HCT116 (cell line): ENCODE data around the gene ERCC6. TPM values are rescaled to one million over a fixed set of nuclear protein-coding genes. Genes with fewer than 3 reads are reported as not detected.

Source experiments
- ATAC-seq: fragments of 200-7000 bp; cut with Tn5 transposase; 2 replicates; pipeline ENCODE4 v1.9.1; 2020; ENCODE audit warnings: mild to moderate bottlenecking, moderate library complexity
- BruUV-seq: library from RNA; stranded (reverse); fragments of 400-500 nt; replicated peaks from 2 replicates; lab custom pipeline; 2021; lab: Mats Ljungman, UMichigan
- CTCF ChIA-PET: fragments of 300-600 bp; sonication (Branson Sonifier 250); formaldehyde crosslinking; loops from one replicate; lab custom pipeline; 2021; ENCODE audit warnings: antibody characterized with exemption; lab: Charles Lee
- POLR2A ChIA-PET: fragments of 300-600, 350-600 bp; sonication (Branson Sonifier 250); formaldehyde crosslinking; loops from one replicate; lab custom pipeline; 2021; ENCODE audit warnings: antibody characterized with exemption; lab: Charles Lee
- RAD21 ChIA-PET, 2 experiments: fragments of 300-600 bp; sonication (Branson Sonifier 250); formaldehyde crosslinking; loops; one replicate each; lab custom pipeline; 2023; ENCODE audit warnings: low total read pairs in 2 of 2; ENCODE audit not compliant: uncharacterized antibody in 2 of 2, unreplicated experiment in 2 of 2, low non-redundant PET in 1 of 2; lab: Charles Lee
- DNase-seq: peaks from one replicate; pipeline ENCODE4 v3.0.0-alpha.2; 2010; ENCODE audit warnings: low read depth, low spot score
- H2AFZ ChIP-seq: fragments of 200-600 bp; shearing (Covaris generic), sonication (generic); 2 replicates; pipeline ENCODE4 v1.6.1; 2017; ENCODE audit warnings: low read depth, mixed run types, mixed read lengths, antibody characterized with exemption, low read length; ENCODE audit not compliant: poor library complexity, severe bottlenecking
- H3K27ac ChIP-seq: 2 replicates; pipeline ENCODE4 v1.5.1; 2012; ENCODE audit warnings: low read depth, low read length
- H3K27me3 ChIP-seq: fragments of 200-600 bp; sonication (generic); 2 replicates; pipeline ENCODE4 v1.6.1; 2016; ENCODE audit warnings: mixed run types, low read length, mixed read lengths; ENCODE audit not compliant: insufficient read depth
- H3K36me3 ChIP-seq, 2 experiments: fragments of 200-500 bp in 1 of 2; fragments of 200-600 bp in 1 of 2; sonication (Bioruptor generic) in 1 of 2; sonication (generic) in 1 of 2; 2 replicates each; pipeline versions ENCODE4 v1.5.1 to v1.6.1; 2014 to 2016; ENCODE audit warnings: low read length in 2 of 2, inconsistent platforms in 1 of 2, mixed read lengths in 1 of 2, mixed run types in 1 of 2; ENCODE audit not compliant: insufficient read depth in 2 of 2, control insufficient read depth in 1 of 2
- H3K4me1 ChIP-seq, 2 experiments: fragments of 200-600 bp in 1 of 2; sonication (generic) in 1 of 2; 2 replicates each; pipeline versions ENCODE4 v1.5.1 to v1.6.1; 2012 to 2017; ENCODE audit warnings: low read length in 2 of 2, inconsistent platforms in 1 of 2, mild to moderate bottlenecking in 1 of 2, mixed read lengths in 1 of 2, mixed run types in 1 of 2, moderate library complexity in 1 of 2; ENCODE audit not compliant: insufficient read depth in 2 of 2, control insufficient read depth in 1 of 2
- H3K4me2 ChIP-seq: fragments of 200-600 bp; sonication (generic); 2 replicates; pipeline ENCODE4 v1.6.1; 2017; ENCODE audit warnings: mixed run types, low read length, mixed read lengths
- H3K4me3 ChIP-seq, 2 experiments: fragments of 200-600 bp in 1 of 2; sonication (generic) in 1 of 2; replicated peaks in 1 of 2; 2 replicates each; pipeline ENCODE4 v1.5.1; 2011 to 2016; ENCODE audit warnings: low read length in 2 of 2, control low read depth in 1 of 2, low read depth in 1 of 2, mild to moderate bottlenecking in 1 of 2, mixed read lengths in 1 of 2, mixed run types in 1 of 2
- H3K79me2 ChIP-seq: fragments of 200-600 bp; sonication (generic); 2 replicates; pipeline ENCODE4 v1.6.1; 2017; ENCODE audit warnings: mild to moderate bottlenecking, mixed run types, low read length, moderate library complexity, mixed read lengths; ENCODE audit not compliant: insufficient read depth
- H3K9ac ChIP-seq: fragments of 200-600 bp; sonication (generic); 2 replicates; pipeline ENCODE4 v1.6.1; 2016; ENCODE audit warnings: low read length, mixed read lengths
- H3K9me2 ChIP-seq: fragments of 200-600 bp; sonication (generic), shearing (Covaris generic); 2 replicates; pipeline ENCODE4 v1.6.1; 2017; ENCODE audit warnings: mixed run types, mild to moderate bottlenecking, moderate library complexity; ENCODE audit not compliant: insufficient read depth
- H3K9me3 ChIP-seq, 2 experiments: fragments of 200-500 bp in 1 of 2; fragments of 200-600 bp in 1 of 2; sonication (Bioruptor generic) in 1 of 2; sonication (generic) in 1 of 2; 2 replicates each; pipeline ENCODE4 v1.6.1; 2014 to 2017; ENCODE audit warnings: low read length in 2 of 2, mixed read lengths in 2 of 2, inconsistent platforms in 1 of 2, low read depth in 1 of 2, mild to moderate bottlenecking in 1 of 2, mixed run types in 1 of 2, moderate library complexity in 1 of 2; ENCODE audit not compliant: control insufficient read depth in 1 of 2, insufficient read depth in 1 of 2
- H4K20me1 ChIP-seq: fragments of 200-600 bp; sonication (generic), shearing (Covaris generic); 2 replicates; pipeline ENCODE4 v1.6.1; 2017; ENCODE audit warnings: mixed run types, mild to moderate bottlenecking, moderate library complexity; ENCODE audit not compliant: insufficient read depth
- CBX3 ChIP-seq: IDR thresholded peaks from 2 replicates; pipeline ENCODE4 v1.6.1; 2012; ENCODE audit warnings: low read depth
- ELF1 ChIP-seq: IDR thresholded peaks from 2 replicates; pipeline ENCODE4 v1.6.1; 2012; ENCODE audit warnings: low read depth, borderline replicate concordance
- EZH2 ChIP-seq: fragments of 200-600 bp; sonication (generic); IDR thresholded peaks from 2 replicates; pipeline ENCODE4 v1.6.1; 2017; ENCODE audit warnings: antibody characterized with exemption, mixed run types
- JUND ChIP-seq: IDR thresholded peaks from 2 replicates; pipeline ENCODE4 v1.6.1; 2012
- TCF7L2 ChIP-seq: IDR thresholded peaks from 2 replicates; pipeline ENCODE4 v1.7.0; 2011; ENCODE audit warnings: borderline replicate concordance, inconsistent platforms; ENCODE audit not compliant: insufficient read depth, insufficient read length; ENCODE audit errors: extremely low read depth
- YY1 ChIP-seq: IDR thresholded peaks from 2 replicates; pipeline ENCODE4 v1.6.1; 2011; ENCODE audit warnings: low read length, low read depth, moderate library complexity, mild to moderate bottlenecking; ENCODE audit not compliant: insufficient replicate concordance; ENCODE audit errors: extremely low read depth
- ZFX ChIP-seq: fragments of 450-650 bp; IDR thresholded peaks from 2 replicates; pipeline ENCODE4 v1.6.1; 2017
- ZNF274 ChIP-seq: fragments of 200-500 bp; sonication (Bioruptor generic); IDR thresholded peaks from 2 replicates; pipeline ENCODE4 v1.6.1; 2014; ENCODE audit warnings: mild to moderate bottlenecking, low read depth, low read length, inconsistent platforms
- intact Hi-C: fragments of 100-400 bp; cut with micrococcal nuclease; formaldehyde crosslinking; loops from 2 replicates; pipeline ENCODE4 v1.10.0; 2022
- total RNA-seq: library from RNA; stranded (reverse); gene quantifications from one replicate; pipeline ENCODE4 v1.2.1, GENCODE V29; 2021; ENCODE audit not compliant: unreplicated experiment
- TF ChIP-seq, protein P1 (sequence below): IDR thresholded peaks from 2 replicates; pipeline ENCODE4 v1.6.1; 2012; ENCODE audit warnings: low read depth

Gene ERCC6
- total RNA-seq, 1 experiment from 2014 or later: 16.4 TPM

DNA sequence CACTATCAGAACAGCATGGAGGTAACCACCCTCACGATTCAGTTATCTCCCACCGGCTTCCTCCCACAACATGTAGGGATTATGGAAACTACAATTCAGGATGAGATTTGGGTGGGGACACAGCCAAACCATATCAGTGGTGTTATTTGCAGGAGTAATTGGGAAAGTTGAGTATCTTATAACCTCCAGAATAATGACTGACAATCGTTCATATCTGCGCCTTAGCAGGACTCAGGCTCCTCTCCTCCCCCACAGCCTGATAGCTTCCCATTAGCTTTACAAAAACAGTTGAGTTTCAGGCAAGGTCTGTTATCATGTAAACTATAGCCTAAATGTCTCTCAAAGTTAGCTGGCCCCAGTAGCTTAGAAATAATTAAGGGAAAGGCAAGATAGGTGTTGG, 3.4 kb upstream of the ERCC6 start:
- ChIA-PET CTCF (no interaction called here), POLR2A (interaction anchor here (2.2 kb wide), 1 partner anchor 8 kb away, joined by 5 read pairs; no protein-coding TSS in a partner anchor), RAD21 (no interaction called here)
- Histone ChIP-seq H3K4me2 (no peak overlapping the region), H3K4me3 (no peak overlapping the region), H4K20me1 (no peaks in the 10 kb centered on the region), H3K79me2 (peaks cover 11% of the 10 kb centered on the region; the same call in 1 of the 2 replicates), H3K9me2 (no peaks in the 10 kb centered on the region), H3K9ac (no peak overlapping the region), H3K27ac (no peak overlapping the region), H3K9me3 (no peaks in the 10 kb centered on the region), H2AFZ (no peak overlapping the region), H3K4me1 (peaks cover 10 to 22% of the 10 kb centered on the region in 2 experiments), H3K36me3 (no peaks in the 10 kb centered on the region), H3K27me3 (no peaks in the 10 kb centered on the region)
- BruUV-seq: no TSS peak
- ATAC-seq: no peak
- no peak for DNase-seq
- intact Hi-C loops: no loop called here
- TF ChIP-seq ELF1: no peak
- TF ChIP-seq JUND: no peak
- TF ChIP-seq, protein P1, sequence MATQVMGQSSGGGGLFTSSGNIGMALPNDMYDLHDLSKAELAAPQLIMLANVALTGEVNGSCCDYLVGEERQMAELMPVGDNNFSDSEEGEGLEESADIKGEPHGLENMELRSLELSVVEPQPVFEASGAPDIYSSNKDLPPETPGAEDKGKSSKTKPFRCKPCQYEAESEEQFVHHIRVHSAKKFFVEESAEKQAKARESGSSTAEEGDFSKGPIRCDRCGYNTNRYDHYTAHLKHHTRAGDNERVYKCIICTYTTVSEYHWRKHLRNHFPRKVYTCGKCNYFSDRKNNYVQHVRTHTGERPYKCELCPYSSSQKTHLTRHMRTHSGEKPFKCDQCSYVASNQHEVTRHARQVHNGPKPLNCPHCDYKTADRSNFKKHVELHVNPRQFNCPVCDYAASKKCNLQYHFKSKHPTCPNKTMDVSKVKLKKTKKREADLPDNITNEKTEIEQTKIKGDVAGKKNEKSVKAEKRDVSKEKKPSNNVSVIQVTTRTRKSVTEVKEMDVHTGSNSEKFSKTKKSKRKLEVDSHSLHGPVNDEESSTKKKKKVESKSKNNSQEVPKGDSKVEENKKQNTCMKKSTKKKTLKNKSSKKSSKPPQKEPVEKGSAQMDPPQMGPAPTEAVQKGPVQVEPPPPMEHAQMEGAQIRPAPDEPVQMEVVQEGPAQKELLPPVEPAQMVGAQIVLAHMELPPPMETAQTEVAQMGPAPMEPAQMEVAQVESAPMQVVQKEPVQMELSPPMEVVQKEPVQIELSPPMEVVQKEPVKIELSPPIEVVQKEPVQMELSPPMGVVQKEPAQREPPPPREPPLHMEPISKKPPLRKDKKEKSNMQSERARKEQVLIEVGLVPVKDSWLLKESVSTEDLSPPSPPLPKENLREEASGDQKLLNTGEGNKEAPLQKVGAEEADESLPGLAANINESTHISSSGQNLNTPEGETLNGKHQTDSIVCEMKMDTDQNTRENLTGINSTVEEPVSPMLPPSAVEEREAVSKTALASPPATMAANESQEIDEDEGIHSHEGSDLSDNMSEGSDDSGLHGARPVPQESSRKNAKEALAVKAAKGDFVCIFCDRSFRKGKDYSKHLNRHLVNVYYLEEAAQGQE: no peak
- TF ChIP-seq ZNF274: no peak
- TF ChIP-seq TCF7L2: no peak
- TF ChIP-seq EZH2: no peak
- no peak for TF ChIP-seq YY1
- no peak for TF ChIP-seq ZFX
- TF ChIP-seq CBX3: no peak
